Neural crest cell (in vitro differentiated cells): Measurements from ENCODE around the gene CEPT1. TPM values are rescaled to one million over a fixed set of nuclear protein-coding genes. Genes with fewer than 3 reads are reported as not detected.

ENCODE experiments used
- DNase-seq: peaks from one replicate; pipeline ENCODE4 v3.0.0; 2021; ENCODE audit warnings: low read depth, mixed read lengths, low spot score
- H3K27ac Mint-ChIP-seq: one replicate; pipeline ENCODE4 v1.8.0; 2021; ENCODE audit warnings: mild to moderate bottlenecking, mixed read lengths; ENCODE audit not compliant: unreplicated experiment
- H3K27me3 Mint-ChIP-seq: 2 replicates; pipeline ENCODE4 v1.8.0; 2021; ENCODE audit warnings: low read depth, mild to moderate bottlenecking, mixed read lengths
- H3K36me3 Mint-ChIP-seq: 2 replicates; pipeline ENCODE4 v1.8.0; 2021; ENCODE audit warnings: low read depth, mild to moderate bottlenecking, mixed read lengths
- H3K4me1 Mint-ChIP-seq: 2 replicates; pipeline ENCODE4 v1.8.0; 2021; ENCODE audit warnings: mixed read lengths
- H3K4me3 Mint-ChIP-seq: one replicate; pipeline ENCODE4 v1.8.0; 2021; ENCODE audit warnings: mild to moderate bottlenecking, mixed read lengths
- H3K9me3 Mint-ChIP-seq: 2 replicates; pipeline ENCODE4 v1.8.0; 2021; ENCODE audit warnings: mixed read lengths
- CTCF ChIP-seq: fragments of 200-600 bp; sonication (generic); conservative IDR thresholded peaks from 2 replicates; pipeline ENCODE4 v1.5.0; 2021; ENCODE audit warnings: antibody characterized with exemption, mild to moderate bottlenecking
- total RNA-seq: library from RNA; stranded (reverse); gene quantifications from 2 replicates; pipeline ENCODE4 v1.2.1, GENCODE V29; 2021

The CEPT1 gene
- total RNA-seq, 1 donor from 2014 or later, result 27.3 TPM

- Mint-ChIP-seq H3K4me3 (no peak overlapping the region), H3K27ac (no peak overlapping the region), H3K4me1 (peaks cover 35% of the 10 kb centered on the region), H3K9me3 (peaks cover 2% of the 10 kb centered on the region), H3K27me3 (no peaks in the 10 kb centered on the region), H3K36me3 (no peaks in the 10 kb centered on the region)
- no peak for DNase-seq
- TF ChIP-seq CTCF, result peak; percentile 10
Observed at GRCh38 chr1:111223126-111223685, 83.2 kb downstream of the CEPT1 start.

- Mint-ChIP-seq H3K9me3 (no peaks in the 10 kb centered on the region), H3K27me3 (no peaks in the 10 kb centered on the region), H3K36me3 (no peaks in the 10 kb centered on the region), H3K4me3 (no peak overlapping the region), H3K27ac (no peak overlapping the region), H3K4me1 (peaks cover 38% of the 10 kb centered on the region)
- DNase-seq, result no peak
- no peak for TF ChIP-seq CTCF
Observed at GRCh38 chr1:111225091-111225490, 85.1 kb downstream of the CEPT1 start.

- Mint-ChIP-seq H3K36me3 (no peaks in the 10 kb centered on the region), H3K27me3 (no peaks in the 10 kb centered on the region), H3K9me3 (no peaks in the 10 kb centered on the region), H3K4me3 (no peak overlapping the region), H3K4me1 (peaks cover 39% of the 10 kb centered on the region), H3K27ac (no peak overlapping the region)
- TF ChIP-seq CTCF, result no peak
- no peak for DNase-seq
Observed at GRCh38 chr1:111225717-111226400, 85.8 kb downstream of the CEPT1 start.

- peaks cover 35% of the 10 kb centered on the region for H3K4me1 Mint-ChIP-seq
- no peaks in the 10 kb centered on the region for H3K36me3 Mint-ChIP-seq
- H3K27ac Mint-ChIP-seq, result peak within 1 kb of the TSS; percentile 52
- DNase-seq, result no peak
- H3K4me3 Mint-ChIP-seq, result peak within 1 kb of the TSS; percentile 45
- no peaks in the 10 kb centered on the region for H3K9me3 Mint-ChIP-seq
- no peak for TF ChIP-seq CTCF
- H3K27me3 Mint-ChIP-seq, result no peaks in the 10 kb centered on the region
Observed at GRCh38 chr1:111227434-111227833, 87.4 kb downstream of the CEPT1 start, which contains the start of gene CHI3L2. CHI3L2 (plus strand) TSS chr1:111227713; CDS start chr1:111227730, 17 bp downstream.

- Mint-ChIP-seq H3K4me3 (peak overlapping the region; percentile 45), H3K9me3 (no peaks in the 10 kb centered on the region), H3K4me1 (peaks cover 32% of the 10 kb centered on the region), H3K27me3 (no peaks in the 10 kb centered on the region), H3K27ac (peak overlapping the region; percentile 52), H3K36me3 (no peaks in the 10 kb centered on the region)
- no peak for DNase-seq
- no peak for TF ChIP-seq CTCF
Observed at GRCh38 chr1:111227851-111228747, 88.1 kb downstream of the CEPT1 start.
